Cortex of kidney (tissue), 1 donor: ENCODE data around the gene ASXL3.

ENCODE experiments used
- DNase-seq: peaks from one replicate; lab custom pipeline; 2025; lab: John Stamatoyannopoulos, UW

The ASXL3 gene

DNA sequence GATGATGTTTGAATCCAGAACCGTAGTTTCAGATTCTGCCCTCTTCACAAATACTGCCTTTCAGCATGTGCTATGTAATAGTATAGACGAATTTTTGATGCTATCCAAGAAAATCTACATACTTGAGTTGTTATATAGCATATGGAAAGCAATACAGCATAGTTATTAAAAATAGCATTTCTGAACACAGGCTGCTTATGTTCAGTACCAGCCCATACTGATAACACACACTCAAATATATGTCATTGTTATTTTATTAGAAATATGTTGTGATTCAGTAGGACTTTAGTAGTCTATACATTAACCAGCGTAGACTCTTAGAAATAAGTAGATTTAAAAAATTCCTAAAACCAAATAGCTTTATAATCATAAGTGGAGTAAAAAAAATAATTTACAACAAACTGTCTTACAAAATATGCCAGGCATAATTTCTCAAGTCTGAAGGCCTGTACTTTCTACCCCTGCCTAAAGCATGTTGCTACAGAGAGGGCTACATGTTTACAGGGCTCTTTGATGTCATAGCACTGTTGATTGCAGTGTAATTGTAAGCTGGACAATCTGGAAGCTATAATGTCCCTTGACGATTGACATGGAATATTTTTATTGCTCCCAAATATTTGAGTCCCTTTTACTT, 86.3 kb downstream of the ASXL3 start:
- no peak for DNase-seq

DNA sequence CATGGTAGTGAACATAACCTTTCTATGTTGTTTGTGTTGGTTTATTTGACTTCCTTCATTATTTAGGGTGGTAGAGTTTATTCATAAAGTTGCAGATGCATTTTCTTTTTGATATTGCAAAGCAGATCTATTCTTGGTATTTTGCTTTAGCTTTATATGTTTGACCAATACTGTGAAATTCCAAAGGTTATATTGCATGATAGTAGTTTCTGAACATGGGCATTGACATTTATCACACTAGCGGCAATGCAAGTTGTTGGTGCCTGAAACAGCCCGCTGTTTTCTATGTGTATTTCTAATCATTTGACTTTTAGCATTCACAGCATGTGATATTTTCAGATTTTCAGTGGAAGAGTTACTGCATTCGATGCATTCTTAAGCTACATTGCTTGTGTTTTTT, 87.2 kb downstream of the ASXL3 start:
- no peak for DNase-seq

GRCh38 chr18:33665641-33666040, 87.6 kb downstream of the ASXL3 start:
- DNase-seq: no peak

DNA sequence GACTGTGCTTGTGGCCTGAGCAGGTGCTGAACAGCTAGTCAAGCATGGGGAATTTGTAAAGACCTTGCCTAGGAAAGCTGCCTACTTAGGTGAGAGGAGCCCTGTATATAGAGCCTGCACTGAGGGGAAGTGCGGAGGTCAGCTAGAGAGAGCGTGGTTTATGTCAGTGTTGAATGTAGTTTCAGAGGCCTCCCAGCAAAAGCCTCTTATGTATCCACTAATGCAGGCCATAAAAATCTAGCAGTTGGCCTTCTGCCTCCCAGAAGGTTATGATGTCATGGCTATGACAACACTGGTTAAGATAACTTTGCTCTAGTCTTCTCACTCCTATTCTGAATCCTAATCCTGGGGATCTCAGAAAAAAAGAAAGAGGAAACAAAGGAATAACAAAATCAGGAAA, 88.9 kb downstream of the ASXL3 start:
- no peak for DNase-seq

DNA sequence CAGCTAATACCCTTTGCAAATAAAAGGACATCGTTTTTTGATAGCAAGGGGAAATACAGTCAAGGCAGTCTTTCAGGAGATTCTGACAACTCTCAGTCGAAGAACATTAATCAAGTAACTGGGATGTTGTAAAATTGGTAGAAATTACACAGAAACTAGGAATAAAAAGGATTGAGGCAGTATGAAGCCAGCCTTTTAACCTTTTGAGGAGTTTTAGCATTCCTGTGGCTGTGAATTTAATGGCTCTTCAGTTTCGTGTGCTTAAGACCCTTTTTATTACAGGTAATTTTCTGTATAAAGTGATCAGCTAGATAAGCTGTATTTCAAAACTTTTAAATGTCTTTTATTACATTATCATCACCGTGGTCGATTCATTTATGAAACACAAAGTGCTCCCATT, 91.6 kb downstream of the ASXL3 start:
- DNase-seq: no peak

DNA sequence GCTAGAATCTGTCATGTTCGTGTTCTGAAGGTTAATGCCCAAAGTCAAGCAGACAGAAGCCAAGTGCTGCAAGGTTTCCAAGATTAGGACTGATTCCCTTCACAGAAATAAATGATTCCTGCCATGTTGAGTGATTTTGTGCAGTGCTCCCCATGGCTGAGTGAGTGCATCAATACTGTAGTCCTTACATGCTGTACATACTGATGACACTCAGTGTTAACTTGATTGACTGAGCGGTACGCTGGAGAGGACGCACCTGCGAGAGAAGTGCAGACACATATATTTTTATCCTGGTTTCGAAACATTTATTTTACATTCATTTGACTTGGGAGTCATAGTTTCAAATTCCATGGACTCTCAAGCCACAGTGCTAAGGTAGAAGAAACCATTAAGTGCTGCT, 92.0 kb downstream of the ASXL3 start:
- DNase-seq: no peak

- DNase-seq: no peak
Measured at GRCh38 chr18:33673689-33674088, 95.7 kb downstream of the ASXL3 start.

GRCh38 chr18:33676593-33676992, 98.6 kb downstream of the ASXL3 start:
- no peak for DNase-seq

DNA sequence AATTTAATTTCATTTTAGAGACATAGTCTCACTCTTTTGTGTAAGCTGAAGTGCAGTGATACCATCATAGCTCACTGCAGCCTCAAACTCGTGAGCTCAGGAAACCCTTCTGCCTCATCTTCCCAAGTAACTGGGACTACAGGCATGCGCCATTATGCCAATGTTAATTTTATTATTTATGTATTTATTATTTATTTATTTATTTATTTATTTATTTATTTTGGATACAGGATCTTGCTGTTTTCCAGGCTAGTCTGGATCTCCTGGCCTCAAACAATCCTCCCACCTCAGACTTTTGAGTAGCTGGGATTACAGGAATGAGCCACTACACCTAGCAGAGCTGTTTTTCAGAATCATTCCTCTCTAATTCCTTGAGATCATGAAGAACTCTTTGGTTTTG, 99.9 kb downstream of the ASXL3 start:
- DNase-seq: no peak

- no peak for DNase-seq
Measured at GRCh38 chr18:33682436-33682835, 104.4 kb downstream of the ASXL3 start.

- DNase-seq: no peak
Measured at GRCh38 chr18:33694593-33694992, 116.6 kb downstream of the ASXL3 start.

GRCh38 chr18:33696332-33697162, 118.5 kb downstream of the ASXL3 start:
- no peak for DNase-seq

GRCh38 chr18:33697498-33697897, 119.5 kb downstream of the ASXL3 start:
- DNase-seq: no peak

- no peak for DNase-seq
Measured at GRCh38 chr18:33699372-33699771, 121.4 kb downstream of the ASXL3 start.

DNA sequence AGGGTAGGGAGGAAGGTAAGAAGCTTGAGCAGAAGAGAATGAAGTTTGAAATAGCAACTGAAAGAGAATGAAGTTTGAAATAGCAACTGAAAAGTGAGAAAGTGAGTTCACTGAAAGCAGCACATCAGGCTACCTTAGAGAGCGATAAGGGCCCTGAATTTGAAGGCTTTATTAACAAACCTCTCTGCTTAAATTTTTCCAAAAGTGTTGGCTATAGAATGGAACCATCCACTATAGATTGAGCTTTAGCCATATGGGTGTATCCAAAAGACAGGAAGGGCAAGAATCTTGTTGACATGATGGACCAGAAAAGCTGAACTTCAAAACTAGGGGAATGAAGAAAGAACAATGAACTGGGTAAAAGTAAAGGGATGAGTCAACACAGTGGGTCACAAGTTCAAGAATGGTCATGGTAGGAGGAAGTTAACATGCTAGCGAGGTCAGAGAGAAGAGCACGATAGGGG, 122.5 kb downstream of the ASXL3 start:
- no peak for DNase-seq

- DNase-seq: no peak
Measured at GRCh38 chr18:33702625-33703024, 124.6 kb downstream of the ASXL3 start.

- DNase-seq: no peak
Measured at GRCh38 chr18:33706391-33706790, 128.4 kb downstream of the ASXL3 start.

DNA sequence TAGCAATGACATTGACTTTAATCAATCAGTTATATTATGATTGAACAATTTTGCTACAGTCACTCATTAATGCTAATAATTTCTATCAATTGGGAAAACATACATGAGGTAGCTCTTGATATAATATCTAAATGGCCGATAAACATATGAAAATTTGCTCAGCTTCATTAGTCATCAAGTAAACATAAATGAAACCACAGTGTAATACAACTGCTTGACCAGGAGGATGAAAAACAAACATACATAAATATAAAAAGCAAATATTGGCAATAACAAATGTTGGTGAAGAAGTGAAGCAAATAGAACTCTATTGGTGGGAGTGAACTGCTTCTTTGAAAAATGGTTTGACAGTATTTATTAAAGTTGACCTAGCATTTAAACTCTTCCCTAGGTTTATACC, 130.9 kb downstream of the ASXL3 start:
- DNase-seq: no peak

DNA sequence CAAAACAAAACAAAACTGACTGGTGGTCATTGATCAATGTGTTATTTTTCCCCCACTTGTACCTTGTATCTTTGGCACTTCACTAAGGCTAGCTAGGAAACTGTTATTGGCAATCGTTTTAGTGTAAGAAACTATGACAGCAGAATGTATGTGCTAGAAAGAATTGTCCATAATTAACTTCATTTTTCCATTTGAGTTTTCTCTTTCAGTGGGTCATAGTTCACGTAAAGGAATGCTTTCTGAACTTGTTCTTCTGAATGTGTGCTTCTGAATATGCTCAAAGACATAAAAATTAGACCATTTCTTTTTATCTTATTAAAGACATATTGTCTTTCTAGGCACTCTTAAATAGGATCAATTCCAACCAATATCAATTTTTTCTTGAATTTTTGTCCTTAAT, 132.2 kb downstream of the ASXL3 start:
- DNase-seq: no peak

GRCh38 chr18:33711514-33711913, 133.5 kb downstream of the ASXL3 start:
- no peak for DNase-seq

- no peak for DNase-seq
Measured at GRCh38 chr18:33712719-33713118, 134.7 kb downstream of the ASXL3 start.

DNA sequence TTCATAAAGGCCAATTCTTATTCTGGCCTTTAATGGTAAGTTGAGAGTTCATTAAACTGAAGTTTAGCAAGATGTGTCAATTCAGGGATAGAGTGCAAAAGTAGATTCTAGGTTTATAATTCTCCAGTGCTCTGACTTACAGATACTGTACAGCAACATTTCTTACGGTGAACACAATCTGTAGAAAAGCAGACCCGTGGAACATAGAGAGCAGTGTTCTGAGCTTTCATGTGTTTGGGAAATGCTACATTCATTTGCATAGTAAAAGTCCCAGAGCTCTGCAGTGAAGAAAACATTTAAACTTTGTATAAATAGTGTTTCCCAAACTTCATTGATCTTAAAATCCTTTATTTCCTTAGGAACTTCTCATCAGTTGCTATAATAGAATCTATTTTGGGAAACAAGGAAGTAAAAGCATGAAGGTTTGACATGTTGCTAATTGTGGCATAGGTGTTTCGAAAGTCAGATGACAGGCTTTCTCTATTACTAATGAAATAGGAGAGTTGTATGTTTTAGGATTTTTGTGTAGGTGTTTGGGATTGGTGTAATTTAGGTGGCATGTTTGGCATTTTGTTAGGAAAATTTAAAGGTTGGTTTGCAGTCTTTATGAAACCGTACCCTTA, 138.2 kb downstream of the ASXL3 start:
- DNase-seq: no peak

GRCh38 chr18:33717339-33717738, 139.3 kb downstream of the ASXL3 start:
- no peak for DNase-seq
